ENCODE data around the gene MAGI3.

DNA sequence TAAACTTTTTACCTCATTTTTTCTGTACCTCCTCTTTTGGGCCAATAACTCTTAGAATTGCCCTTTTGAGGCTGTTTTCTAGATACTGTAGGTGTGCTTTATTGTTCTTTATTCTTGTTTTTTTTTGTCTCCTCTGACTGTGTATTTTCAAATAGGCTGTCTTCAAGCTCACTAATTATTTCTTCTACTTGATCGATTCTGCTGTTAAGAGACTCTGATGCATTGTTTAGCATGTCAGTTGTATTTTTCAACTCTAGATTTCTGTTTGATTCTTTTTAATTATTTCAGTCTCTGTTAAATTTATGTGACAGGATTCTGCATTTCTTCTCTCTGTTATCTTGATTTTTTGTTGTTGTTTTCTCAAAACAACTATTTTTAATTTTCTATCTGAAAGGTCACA is 238.7 kb downstream of the MAGI3 start:
- no peak for TF ChIP-seq POLR2A (IDR thresholded peaks at IDR 0.05)
- TF ChIP-seq, protein P1, sequence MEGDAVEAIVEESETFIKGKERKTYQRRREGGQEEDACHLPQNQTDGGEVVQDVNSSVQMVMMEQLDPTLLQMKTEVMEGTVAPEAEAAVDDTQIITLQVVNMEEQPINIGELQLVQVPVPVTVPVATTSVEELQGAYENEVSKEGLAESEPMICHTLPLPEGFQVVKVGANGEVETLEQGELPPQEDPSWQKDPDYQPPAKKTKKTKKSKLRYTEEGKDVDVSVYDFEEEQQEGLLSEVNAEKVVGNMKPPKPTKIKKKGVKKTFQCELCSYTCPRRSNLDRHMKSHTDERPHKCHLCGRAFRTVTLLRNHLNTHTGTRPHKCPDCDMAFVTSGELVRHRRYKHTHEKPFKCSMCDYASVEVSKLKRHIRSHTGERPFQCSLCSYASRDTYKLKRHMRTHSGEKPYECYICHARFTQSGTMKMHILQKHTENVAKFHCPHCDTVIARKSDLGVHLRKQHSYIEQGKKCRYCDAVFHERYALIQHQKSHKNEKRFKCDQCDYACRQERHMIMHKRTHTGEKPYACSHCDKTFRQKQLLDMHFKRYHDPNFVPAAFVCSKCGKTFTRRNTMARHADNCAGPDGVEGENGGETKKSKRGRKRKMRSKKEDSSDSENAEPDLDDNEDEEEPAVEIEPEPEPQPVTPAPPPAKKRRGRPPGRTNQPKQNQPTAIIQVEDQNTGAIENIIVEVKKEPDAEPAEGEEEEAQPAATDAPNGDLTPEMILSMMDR (IDR thresholded peaks at IDR 0.05), result no peak
